Peyer's patch (tissue), 4 donors: Measurements from ENCODE around the gene CHRNG. TPM values are rescaled to one million over a fixed set of nuclear protein-coding genes. Genes with fewer than 3 reads are reported as not detected.

Source experiments
- DNase-seq, 3 donors: peaks; one replicate each; pipeline ENCODE4 v3.0.0-alpha.2; 2017 to 2019
- H3K27ac ChIP-seq, 4 donors: fragments of 200-600 bp; sonication (generic); one replicate each; pipeline ENCODE4 v1.5.1; 2016 to 2019
- H3K27me3 ChIP-seq, 2 donors: fragments of 200-600 bp; sonication (generic); one replicate each; pipeline ENCODE4 v1.5.1; 2019
- H3K36me3 ChIP-seq, 3 donors: fragments of 200-600 bp; sonication (generic); one replicate each; pipeline ENCODE4 v1.5.1; 2016 to 2019
- H3K4me1 ChIP-seq, 4 donors: fragments of 200-600 bp; sonication (generic); one replicate each; pipeline ENCODE4 v1.5.1; 2016 to 2019
- H3K4me3 ChIP-seq, 4 donors: fragments of 200-600 bp; sonication (generic); 1 replicate in 3 of 4; 2 replicates in 1 of 4; pipeline ENCODE4 v1.5.1; 2016 to 2019; ENCODE audit warnings: mild to moderate bottlenecking in 1 of 4
- H3K9me3 ChIP-seq, 4 donors: fragments of 200-600 bp; sonication (generic); one replicate each; pipeline ENCODE4 v1.5.1; 2016 to 2019; ENCODE audit warnings: mild to moderate bottlenecking in 1 of 4
- CTCF ChIP-seq, 6 experiments: fragments of 450-650 bp in 4 of 6; fragments of 200-600 bp in 2 of 6; sonication (generic) in 1 of 6; IDR thresholded peaks; one replicate each; pipeline ENCODE4 v1.5.1; 2017 to 2019; ENCODE audit warnings: antibody characterized with exemption in 6 of 6, mild to moderate bottlenecking in 3 of 6, moderate library complexity in 1 of 6
- POLR2A ChIP-seq, 2 donors: fragments of 450-650 bp; IDR thresholded peaks; one replicate each; pipeline ENCODE4 v1.5.1; 2017; ENCODE audit warnings: antibody characterized with exemption in 2 of 2, mild to moderate bottlenecking in 2 of 2, moderate library complexity in 2 of 2
- total RNA-seq, 4 donors: library from RNA; depleted of rRNA; stranded (reverse); fragments of >200 nt; gene quantifications; one replicate each; pipeline ENCODE4 v1.1.0, GENCODE V29; 2016

The CHRNG gene
- total RNA-seq, 4 donors from 2014 or later, result not detected

GRCh38 chr2:232574674-232575403 lies 35.3 kb downstream of the CHRNG start:
- no peak for DNase-seq
- no peak overlapping the region for H3K27ac ChIP-seq
- H3K9me3 ChIP-seq, result no peaks in the 10 kb centered on the region
- H3K36me3 ChIP-seq, result peaks cover 0 to 30% (median 0%) of the 10 kb centered on the region in 3 donors
- TF ChIP-seq POLR2A (IDR thresholded peaks at IDR 0.05) (no peak), CTCF (IDR thresholded peaks at IDR 0.05) (no peak)
- H3K27me3 ChIP-seq, result no peaks in the 10 kb centered on the region
- H3K4me3 ChIP-seq, result no peak overlapping the region
- H3K4me1 ChIP-seq, result no peaks in the 10 kb centered on the region

GRCh38 chr2:232575404-232575746 lies 35.9 kb downstream of the CHRNG start:
- TF ChIP-seq POLR2A (IDR thresholded peaks at IDR 0.05) (no peak), CTCF (IDR thresholded peaks at IDR 0.05) (no peak)
- Histone ChIP-seq H3K36me3 (peaks cover 0 to 26% (median 0%) of the 10 kb centered on the region in 3 donors), H3K4me3 (no peak overlapping the region), H3K27ac (no peak overlapping the region), H3K4me1 (no peaks in the 10 kb centered on the region), H3K9me3 (no peaks in the 10 kb centered on the region), H3K27me3 (no peaks in the 10 kb centered on the region)
- no peak for DNase-seq

DNA sequence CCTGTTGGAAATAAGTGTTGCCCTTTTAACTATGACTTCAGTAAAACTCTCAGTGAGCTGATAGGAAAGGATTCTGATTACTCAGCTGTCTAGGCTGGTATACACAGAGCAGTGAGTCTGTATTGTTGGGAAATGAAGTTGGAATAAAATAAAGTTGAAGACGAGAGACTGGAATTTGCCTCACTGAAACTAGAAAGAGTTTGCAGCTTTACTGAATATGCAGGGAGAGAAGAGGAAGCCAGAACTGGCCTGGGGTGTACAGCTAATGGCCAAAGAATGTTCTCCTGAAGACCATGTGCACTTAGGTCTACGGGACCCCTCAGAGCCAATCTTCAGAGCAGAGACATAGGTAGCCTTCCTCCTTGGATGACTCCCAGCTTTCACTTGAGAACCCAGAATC lies 37.5 kb downstream of the CHRNG start:
- Histone ChIP-seq H3K36me3 (peaks cover 0 to 30% (median 0%) of the 10 kb centered on the region in 3 donors), H3K27me3 (no peaks in the 10 kb centered on the region), H3K27ac (no peak overlapping the region), H3K4me3 (no peak overlapping the region), H3K9me3 (no peaks in the 10 kb centered on the region), H3K4me1 (no peaks in the 10 kb centered on the region)
- no peak for DNase-seq
- TF ChIP-seq CTCF (IDR thresholded peaks at IDR 0.05) (no peak), POLR2A (IDR thresholded peaks at IDR 0.05) (no peak)

GRCh38 chr2:232577841-232578240 lies 38.3 kb downstream of the CHRNG start:
- TF ChIP-seq CTCF (IDR thresholded peaks at IDR 0.05) (no peak), POLR2A (IDR thresholded peaks at IDR 0.05) (no peak)

GRCh38 chr2:232578626-232579025 lies 39.1 kb downstream of the CHRNG start:
- Histone ChIP-seq H3K4me3 (no peak overlapping the region), H3K9me3 (no peaks in the 10 kb centered on the region), H3K27me3 (no peaks in the 10 kb centered on the region), H3K4me1 (no peaks in the 10 kb centered on the region), H3K27ac (no peak overlapping the region), H3K36me3 (peaks cover 0 to 34% (median 0%) of the 10 kb centered on the region in 3 donors)
- TF ChIP-seq POLR2A (IDR thresholded peaks at IDR 0.05), result no peak
- no peak for TF ChIP-seq CTCF (IDR thresholded peaks at IDR 0.05)
- DNase-seq, result no peak

More at GRCh38 chr2:232577841-232578240, 38.3 kb downstream of the CHRNG start:
- DNase-seq, result no peak
- no peaks in the 10 kb centered on the region for H3K4me1 ChIP-seq
- peaks cover 0 to 34% (median 0%) of the 10 kb centered on the region in 3 donors for H3K36me3 ChIP-seq
- no peaks in the 10 kb centered on the region for H3K9me3 ChIP-seq
- no peak overlapping the region for H3K4me3 ChIP-seq
- H3K27me3 ChIP-seq, result no peaks in the 10 kb centered on the region
- no peak overlapping the region for H3K27ac ChIP-seq
